ENCODE measurements around the gene SRA1. TPM values are rescaled to one million over a fixed set of nuclear protein-coding genes. Genes with fewer than 3 reads are reported as not detected.

Gene SRA1
- total RNA-seq, 1 donor, result 29.6 TPM

DNA sequence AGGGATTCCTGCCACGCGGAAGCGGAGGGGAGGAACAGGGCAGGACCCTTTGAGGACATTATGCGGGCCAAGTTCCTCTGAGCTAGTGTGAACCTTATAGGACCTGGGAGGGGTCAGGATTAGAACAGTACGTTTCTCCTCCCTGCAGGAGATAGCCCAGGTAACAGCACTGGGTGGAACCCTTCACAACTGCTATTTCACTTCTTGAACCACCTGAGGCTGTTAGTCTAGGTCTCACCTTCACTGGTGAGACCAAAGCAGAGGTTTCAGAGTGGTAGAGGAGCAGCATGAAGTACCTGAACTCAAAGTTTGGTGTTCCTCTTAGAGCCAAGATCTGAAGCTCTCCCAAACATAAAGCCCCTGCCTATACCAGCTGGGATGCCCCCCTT lies 9.0 kb downstream of the SRA1 start:
- peak overlapping the region; percentile 65 for H3K4me3 ChIP-seq (ENCODE audit: low read depth, low read length)
- no peak for DNase-seq (ENCODE audit: low read depth)
- TF ChIP-seq, protein P1, sequence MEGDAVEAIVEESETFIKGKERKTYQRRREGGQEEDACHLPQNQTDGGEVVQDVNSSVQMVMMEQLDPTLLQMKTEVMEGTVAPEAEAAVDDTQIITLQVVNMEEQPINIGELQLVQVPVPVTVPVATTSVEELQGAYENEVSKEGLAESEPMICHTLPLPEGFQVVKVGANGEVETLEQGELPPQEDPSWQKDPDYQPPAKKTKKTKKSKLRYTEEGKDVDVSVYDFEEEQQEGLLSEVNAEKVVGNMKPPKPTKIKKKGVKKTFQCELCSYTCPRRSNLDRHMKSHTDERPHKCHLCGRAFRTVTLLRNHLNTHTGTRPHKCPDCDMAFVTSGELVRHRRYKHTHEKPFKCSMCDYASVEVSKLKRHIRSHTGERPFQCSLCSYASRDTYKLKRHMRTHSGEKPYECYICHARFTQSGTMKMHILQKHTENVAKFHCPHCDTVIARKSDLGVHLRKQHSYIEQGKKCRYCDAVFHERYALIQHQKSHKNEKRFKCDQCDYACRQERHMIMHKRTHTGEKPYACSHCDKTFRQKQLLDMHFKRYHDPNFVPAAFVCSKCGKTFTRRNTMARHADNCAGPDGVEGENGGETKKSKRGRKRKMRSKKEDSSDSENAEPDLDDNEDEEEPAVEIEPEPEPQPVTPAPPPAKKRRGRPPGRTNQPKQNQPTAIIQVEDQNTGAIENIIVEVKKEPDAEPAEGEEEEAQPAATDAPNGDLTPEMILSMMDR (IDR thresholded peaks at IDR 0.05; ENCODE audit: insufficient read depth, low read length), result no peak

DNA sequence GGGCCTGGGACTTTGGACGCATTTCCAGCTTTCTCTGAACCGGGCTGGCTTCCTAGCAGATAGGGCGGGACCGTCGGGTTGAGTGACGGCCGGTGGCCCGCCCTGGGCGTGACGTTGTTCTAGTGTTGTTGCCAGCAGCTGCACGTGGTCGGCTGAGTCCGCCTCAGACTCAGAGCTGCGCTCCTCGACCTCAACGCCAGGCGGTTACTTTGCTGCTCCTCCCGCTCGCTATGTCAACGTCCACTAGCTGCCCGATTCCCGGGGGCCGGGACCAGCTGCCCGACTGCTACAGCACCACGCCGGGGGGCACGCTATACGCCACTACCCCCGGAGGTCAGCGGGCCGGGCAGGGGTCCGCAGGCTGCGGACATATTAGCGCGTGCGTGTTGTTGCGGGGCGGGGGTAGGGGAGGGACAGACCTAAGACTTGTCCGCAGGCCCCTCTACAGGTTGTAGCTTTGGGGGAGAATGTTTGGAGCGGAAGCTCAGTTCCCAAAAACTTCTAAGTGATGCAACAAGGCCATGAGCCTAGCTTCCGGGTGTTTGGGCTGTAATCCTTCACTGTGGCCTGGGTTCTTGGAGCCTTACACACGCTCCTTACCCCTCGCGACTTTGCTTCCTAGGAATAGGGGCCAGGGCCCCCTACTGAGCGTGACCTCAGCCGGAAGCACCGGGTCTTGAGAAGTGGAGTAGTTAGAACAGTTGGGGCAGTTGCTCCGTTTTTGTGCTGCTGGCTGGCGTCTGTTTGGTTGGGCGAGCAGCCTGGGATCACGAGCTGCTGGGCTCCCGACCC lies 9.6 kb downstream of the SRA1 start, which contains the start of gene EIF4EBP3:
EIF4EBP3 (plus strand) TSS at position 155 of the 792 bp plus-strand sequence; CDS start at position 231, 76 bp downstream.
- peak within 1 kb of the TSS; percentile 65 for H3K4me3 ChIP-seq (ENCODE audit: low read depth, low read length)
- TF ChIP-seq, protein P1 (IDR thresholded peaks at IDR 0.05; ENCODE audit: insufficient read depth, low read length), result peak; percentile 78
- peak; percentile 98 for DNase-seq (ENCODE audit: low read depth)

DNA sequence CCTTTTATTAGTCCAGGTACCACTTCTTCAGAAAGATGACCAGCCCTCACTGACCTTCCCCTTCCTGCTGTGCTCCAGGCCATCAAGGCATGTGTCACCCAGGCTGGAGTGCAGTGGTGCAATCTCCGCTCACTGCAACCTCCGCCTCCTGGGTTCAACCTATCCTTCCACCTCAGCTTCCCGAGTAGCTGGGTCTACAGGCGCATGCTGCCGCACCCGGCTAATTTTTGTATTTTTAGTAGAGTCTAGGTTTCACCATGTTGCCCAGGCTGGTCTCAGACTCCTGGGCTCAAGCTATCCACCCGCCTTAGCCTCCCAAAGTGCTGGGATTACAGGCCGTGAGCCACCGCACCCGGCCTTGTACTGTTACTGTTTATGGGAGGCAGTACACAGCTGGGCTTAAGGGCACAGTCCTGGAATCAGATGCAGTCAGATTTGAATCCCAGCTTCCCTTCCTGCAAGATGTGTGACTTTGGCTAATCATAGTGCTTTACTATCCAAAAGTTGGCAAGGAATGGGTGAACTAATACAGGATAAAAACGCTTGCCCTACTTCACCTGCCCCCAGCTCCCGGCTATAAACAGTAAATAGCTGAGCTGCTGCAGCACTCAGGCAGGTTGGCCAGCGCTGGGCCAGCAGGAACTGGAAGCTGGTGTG lies 10.3 kb downstream of the SRA1 start:
- TF ChIP-seq, protein P1 (IDR thresholded peaks at IDR 0.05; ENCODE audit: insufficient read depth, low read length), result no peak
- no peak overlapping the region for H3K4me3 ChIP-seq (ENCODE audit: low read depth, low read length)
- DNase-seq (ENCODE audit: low read depth), result no peak

DNA sequence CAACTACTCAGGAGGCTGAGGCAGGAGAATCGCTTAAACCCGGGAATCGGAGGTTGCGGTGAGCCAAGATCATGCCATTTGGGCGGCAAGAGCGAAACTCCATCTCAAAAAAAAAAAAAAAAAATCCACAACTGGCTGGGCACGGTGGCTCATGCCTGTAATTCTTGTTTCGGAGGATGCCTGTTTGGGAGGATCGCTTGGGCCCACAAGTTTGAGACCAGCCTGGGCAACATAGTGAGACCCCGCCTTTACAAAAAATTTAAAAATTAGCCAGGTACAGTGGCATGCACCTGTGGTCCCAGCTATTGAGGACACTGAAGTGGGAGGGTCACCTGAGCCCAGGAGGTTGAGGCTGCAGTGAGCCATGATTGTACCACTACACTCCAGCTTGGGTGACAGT lies 11.7 kb downstream of the SRA1 start:
- no peak overlapping the region for H3K4me3 ChIP-seq (ENCODE audit: low read depth, low read length)
- no peak for DNase-seq (ENCODE audit: low read depth)
- TF ChIP-seq, protein P1 (IDR thresholded peaks at IDR 0.05; ENCODE audit: insufficient read depth, low read length), result no peak

DNA sequence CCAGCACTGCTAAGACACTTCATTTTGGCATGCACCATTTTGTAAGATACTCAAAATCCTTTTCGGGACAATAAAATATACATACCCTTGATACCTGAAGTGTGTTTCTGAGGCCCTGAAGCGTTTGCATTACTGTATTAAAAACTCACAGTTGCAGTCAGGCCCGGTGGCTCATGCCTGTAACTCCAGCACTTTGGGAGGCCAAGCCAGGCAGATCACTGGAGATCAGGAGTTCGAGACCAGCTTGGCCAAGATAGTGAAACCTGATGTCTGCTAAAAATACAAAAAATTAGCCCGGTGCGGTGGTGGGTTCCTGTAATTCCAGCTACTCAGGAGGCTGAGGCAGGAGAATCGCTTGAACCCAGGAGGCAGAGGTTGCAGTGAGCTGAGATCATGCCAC lies 12.3 kb downstream of the SRA1 start:
- H3K4me3 ChIP-seq (ENCODE audit: low read depth, low read length), result no peak overlapping the region
- TF ChIP-seq, protein P1 (IDR thresholded peaks at IDR 0.05; ENCODE audit: insufficient read depth, low read length), result no peak
- DNase-seq (ENCODE audit: low read depth), result no peak

DNA sequence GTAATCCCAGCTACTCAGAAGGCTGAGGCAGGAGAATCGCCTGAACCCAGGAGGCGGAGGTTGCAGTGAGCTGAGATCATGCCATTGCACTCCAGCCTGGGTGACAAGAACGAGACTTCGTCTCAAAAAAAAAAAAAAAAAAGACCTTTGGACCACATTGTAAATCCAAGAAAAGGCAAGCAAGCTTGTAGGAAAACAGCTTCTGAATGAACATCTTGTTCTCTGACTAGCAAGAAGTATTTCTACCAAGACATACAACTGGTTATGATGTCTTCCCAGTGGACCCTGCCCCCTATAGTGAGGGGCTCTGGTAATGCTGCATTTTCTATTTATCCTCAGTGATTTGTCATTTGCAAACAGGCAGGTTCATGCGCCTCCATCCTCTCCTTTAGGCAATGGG lies 14.3 kb downstream of the SRA1 start:
- H3K4me3 ChIP-seq (ENCODE audit: low read depth, low read length), result no peak overlapping the region
- DNase-seq (ENCODE audit: low read depth), result no peak
- TF ChIP-seq, protein P1 (IDR thresholded peaks at IDR 0.05; ENCODE audit: insufficient read depth, low read length), result no peak
